ENCODE measurements around the gene NAA15.
"Not testable (repeated sequence)": the region's sequence is repeated elsewhere in the genome, so short reads cannot be mapped to it uniquely, and the experiment has no call there.

NAA15 gene

DNA sequence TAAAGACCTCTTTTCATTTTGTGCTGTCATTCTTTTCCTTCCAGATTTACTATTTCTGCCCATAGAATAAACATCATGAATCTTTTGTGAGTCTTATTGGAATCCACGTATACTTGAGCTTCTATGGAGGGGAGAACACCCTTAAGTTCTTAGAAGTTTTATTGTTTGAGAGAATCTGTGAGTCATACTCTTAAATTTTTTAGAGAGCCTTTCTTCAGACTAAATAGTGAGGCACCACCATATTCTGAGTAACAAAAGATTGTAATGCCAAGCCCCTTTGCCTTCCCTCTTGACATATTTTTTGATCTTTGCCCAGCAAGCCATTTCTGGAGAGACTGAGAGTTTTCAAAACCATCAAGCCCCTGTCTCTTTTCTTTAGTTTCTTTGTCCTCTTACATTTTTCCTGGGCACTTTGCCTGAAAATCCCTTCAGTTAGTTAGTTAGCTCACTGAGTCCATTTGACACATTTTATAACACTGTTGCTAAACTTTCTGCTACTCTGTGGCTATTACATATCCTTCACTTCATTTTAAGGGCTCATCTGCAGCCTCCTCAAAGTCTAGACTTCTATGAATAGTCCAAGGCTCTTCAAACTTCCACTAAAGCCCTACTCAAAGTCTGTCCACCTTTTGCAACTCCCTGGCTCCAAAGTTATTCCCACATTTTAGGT lies 66.3 kb downstream of the NAA15 start:
- no peak for DNase-seq (ENCODE audit: low read depth)

DNA sequence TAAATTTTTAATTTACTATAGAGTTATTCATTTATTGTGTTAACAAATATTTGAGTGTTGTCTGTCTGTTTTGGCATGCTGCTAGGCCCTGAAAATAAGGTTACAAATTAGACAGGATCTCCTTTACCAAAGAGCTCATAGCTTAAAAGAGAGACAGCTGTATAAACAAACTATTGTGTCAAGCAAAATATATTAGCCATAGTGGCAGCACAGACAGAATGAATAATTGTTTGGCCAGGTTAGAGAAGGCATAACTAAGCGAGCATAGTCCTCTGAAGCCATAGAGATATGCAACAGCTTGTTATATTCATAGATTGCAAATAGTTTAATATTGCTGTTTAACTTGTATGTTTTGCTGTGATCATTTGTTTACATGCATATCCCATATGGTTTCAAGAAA lies 67.7 kb downstream of the NAA15 start:
- DNase-seq (ENCODE audit: low read depth): no peak

DNA sequence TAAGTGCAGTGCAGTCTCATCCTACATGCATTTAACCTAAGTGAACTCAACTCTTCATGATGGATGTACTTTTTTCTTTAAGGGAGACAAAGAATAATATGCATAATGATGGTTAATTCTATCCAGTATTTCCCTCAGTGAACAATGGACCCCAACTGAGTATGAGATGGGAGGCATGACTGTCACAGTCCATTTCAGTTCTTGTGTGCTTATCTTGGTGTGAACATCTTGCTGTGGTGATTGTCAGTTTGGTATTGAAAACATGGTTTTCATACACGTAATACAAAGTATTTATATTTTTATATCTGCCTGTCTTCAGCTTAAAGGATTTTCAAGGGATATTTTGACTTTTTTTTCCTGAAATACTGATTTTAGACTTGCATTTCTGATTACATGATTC lies 72.9 kb downstream of the NAA15 start:
- DNase-seq (ENCODE audit: low read depth): no peak

DNA sequence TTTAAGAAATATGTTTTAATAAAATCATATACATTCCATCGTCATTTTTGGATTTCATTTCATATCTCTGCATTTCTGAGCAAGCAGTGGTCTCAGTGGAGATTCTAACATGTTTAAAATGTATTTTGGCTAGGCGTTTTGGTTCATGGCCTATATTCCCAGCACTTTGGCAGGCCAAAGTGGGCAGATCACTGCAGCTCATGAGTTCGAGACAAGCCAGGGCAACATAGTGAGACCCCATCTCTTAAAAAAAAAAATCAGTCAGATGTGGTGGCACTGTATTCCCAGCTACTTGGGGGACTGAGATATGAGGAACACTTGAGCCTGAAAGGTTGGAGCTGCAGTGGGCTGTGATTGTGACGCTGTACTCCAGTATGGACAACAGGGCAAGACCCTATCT lies 85.1 kb downstream of the NAA15 start:
- no peak for DNase-seq (ENCODE audit: low read depth)

DNA sequence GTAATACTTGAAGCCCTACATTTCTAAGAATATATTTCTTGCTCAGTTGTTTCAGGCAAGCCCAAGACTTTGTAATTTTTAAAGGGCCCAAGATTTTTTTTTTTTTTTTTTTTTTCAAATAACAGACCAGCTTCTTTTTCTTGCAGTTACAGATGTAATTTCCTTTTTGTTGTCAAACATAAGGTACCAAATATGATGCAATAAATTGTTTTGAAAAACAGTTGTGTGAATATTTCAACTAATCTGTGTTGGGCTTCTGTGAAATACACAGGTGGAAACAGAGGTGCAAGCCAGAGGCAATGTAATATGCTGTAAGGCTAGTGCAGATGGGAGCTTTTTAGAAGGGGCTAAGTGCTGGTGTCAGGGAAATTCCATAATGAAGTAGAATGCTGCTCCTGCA lies 87.8 kb downstream of the NAA15 start:
- DNase-seq (ENCODE audit: low read depth): no peak

DNA sequence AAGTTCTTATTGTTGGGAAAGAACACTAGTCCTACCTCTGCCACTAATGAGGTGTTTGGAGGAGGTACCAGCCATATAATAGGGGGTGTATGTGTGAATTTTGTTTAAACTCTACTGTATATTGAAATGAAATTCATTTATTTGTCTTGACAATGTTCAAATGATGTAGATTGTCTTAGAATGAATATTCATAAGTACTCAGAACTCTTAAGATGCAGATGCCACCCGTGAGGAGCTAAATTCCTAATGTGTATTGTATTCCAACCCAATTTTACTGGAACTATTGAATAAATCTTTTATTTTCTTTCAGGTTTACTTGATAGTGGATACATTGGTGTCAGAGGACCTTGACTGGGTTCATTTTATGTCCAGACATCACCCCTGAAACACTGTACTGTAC lies 88.7 kb downstream of the NAA15 start:
- DNase-seq (ENCODE audit: low read depth): no peak

DNA sequence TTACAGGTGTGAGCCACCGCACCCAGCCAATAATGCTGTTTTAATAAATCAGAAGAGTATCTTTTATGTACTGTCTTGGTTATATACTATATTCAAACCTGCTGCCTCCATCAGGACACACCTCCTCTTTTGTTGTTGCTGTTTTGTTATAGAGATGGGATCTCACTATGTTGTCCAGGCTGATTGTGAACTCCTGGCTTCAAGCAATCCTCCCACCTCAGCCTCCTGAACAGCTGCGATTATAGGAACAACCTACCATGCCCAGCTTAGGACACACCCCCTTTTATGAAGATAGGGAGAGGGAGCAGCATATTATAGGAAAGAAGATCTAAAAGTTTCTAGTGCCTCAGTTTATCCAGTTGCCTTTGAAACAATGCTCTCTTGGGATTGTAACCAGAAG lies 90.4 kb downstream of the NAA15 start:
- no peak for DNase-seq (ENCODE audit: low read depth)

DNA sequence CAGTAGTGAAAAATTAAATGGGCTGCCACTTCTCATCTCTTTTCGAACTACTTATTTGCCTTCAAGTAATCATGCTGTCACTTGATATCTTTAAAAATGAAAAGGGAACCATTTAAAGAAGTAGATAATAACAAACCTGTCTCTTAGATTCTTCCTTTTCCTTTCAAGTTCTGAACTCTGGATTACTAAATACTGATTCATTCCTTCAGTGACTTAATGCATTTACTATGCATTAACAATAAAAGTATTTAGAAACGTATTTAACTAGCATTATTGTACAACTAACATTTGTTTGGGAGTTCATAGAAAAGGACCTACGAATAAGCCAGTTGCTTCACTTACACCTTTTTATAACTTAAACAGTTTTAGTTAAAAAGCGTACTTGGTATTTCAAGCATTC lies 91.5 kb downstream of the NAA15 start:
- no peak for DNase-seq (ENCODE audit: low read depth)

DNA sequence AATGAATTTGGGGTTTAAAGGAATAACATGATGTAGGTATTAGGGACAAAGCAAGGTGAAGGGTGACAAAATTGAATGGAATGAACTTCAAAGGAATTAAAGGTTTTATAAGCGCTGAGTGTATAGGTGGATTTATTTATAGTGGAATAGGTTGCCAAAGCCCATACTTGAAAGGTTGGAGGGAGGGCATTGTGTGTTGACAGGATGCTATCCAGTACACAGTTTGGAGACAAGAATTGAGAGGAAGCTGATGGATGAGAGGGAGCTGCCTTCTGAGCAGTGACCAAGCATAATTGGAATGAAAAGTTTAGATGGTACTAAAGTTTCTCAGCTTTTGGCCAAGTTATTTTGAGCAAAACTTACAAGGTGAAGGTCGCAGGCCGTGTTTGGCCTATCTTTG lies 100.1 kb downstream of the NAA15 start:
- no peak for DNase-seq (ENCODE audit: low read depth)

DNA sequence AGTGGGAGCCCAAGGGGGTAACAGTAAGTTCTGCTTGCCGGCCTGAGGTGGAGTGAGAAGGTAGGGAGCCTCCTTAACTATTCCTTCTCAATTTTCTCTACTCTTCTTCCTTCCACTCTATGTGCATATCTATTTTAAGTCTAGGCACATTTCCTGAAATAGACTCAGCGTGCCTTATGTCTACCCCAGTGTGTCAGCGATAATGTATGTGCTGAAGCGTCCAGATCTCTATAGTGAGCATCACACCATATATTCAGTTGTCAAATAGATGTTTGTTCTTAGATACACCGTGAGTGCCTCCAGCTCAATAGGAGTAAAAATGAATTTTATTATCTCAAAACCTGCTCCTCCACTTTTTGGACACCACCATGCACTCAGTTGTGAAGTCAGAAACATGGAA lies 101.1 kb downstream of the NAA15 start:
- no peak for DNase-seq (ENCODE audit: low read depth)

DNA sequence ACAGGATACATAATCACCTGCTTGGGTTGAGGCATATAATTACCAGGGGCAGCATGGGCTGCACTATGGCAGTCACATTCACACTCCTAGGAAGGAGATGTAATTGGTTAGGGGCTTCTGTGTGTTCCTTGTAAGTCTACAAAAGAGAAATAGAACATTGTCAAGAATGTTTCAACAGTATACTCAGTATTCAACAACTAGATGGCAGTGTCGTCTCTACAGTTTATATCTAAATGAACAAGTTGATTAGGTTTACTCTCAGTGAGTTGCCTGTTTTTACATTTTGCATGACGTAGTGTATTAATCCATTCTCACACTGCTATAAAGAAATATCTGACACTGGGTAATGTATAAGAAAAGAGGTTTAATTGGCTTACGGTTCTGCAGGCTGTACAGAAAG lies 102.2 kb downstream of the NAA15 start:
- DNase-seq (ENCODE audit: low read depth): no peak

DNA sequence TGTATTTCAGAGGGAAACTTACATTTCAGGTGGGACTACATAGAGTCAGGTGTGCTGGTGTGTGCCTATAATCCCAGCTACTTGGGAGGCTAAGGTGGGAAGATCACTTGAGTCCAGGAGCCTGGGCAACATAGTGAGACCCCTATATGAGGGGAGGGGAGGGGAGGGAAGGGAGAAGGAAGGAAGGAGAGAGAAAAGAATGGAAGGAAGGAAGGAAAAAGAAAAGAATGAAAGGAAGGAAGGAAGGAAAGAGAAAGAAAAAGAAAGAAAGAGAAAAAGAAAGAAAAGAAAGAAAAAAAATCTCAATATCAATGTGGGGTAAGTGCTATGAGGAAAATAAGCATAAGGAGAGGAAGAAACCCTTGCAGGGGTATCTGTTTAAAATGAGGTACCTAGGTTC lies 109.0 kb downstream of the NAA15 start:
- no peak for DNase-seq (ENCODE audit: low read depth)

DNA sequence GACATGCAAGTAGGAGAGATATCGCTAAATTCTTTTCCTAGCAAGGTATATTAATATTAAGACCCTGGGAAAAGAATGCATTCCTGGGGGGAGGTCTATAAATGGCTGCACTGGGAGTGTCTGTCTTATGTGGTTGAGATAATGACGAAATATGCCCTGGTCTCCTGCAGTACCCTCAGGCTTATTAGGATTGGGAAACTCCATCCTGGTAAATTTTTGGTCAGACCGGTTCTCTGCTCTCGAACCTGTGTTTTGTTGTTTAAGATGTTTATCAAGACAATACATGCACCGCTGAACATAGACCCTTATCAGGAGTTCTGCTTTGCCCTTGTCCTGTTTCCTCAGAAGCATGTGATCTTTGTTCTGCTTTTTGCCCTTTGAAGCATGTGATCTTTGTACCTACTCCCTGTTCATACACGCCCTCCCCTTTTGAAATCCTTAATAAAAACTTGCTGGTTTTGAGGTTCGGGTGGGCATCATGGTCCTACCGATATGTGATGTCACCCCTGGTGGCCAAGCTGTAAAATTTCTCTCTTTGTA lies 113.4 kb downstream of the NAA15 start:
- DNase-seq (ENCODE audit: low read depth): not testable (repeated sequence)

DNA sequence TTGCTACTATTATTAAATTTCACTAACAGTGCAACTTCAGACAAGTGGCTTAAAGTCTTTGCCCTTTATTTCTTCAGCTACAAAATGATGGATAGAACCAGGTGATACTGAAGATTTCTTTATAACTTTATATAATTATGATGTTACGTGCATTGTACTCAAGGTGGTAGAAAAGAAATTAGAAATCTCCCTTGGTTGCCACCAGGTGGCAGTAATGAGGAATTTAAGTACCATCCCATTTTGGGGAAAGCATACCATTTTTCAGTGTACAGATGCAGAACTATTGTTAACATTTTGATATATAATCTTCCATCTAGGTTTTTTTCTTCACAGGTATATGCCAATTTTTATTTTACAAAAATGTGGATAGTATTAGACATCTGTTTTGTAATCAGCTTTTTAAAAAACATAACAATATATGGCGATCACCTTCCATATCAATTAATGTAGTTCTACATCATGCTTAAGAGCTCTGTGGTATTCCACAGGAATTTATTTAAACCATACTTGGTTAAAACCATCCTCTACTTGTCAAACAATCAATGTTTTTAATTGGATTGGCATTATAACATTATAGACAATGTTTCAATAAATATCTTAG lies 114.9 kb downstream of the NAA15 start:
- no peak for DNase-seq (ENCODE audit: low read depth)

DNA sequence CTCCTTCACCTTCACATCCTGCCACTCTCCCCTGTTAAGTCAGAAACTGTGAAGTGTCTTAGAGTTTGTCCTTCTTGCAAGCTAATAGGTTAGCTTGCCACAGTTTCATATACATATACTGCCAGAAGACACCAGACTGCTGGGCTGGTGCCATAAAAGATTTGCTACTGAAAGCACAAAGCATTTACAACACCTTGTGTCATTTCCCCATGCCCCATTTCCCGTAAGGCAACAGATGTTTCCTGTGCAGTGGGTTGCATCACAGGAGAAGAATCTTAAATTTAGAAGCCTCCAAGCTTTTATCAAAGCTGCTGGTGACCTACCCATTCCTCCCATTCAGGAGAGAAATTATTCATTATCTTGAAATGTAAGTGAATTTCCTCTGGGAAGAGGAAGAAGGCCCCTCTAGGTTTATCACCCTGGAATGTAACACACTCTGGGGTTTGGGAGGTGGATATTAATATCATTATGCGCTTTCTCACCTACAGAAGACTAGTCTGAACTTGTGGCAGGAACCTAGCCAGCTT lies 118.1 kb downstream of the NAA15 start:
- no peak for DNase-seq (ENCODE audit: low read depth)

DNA sequence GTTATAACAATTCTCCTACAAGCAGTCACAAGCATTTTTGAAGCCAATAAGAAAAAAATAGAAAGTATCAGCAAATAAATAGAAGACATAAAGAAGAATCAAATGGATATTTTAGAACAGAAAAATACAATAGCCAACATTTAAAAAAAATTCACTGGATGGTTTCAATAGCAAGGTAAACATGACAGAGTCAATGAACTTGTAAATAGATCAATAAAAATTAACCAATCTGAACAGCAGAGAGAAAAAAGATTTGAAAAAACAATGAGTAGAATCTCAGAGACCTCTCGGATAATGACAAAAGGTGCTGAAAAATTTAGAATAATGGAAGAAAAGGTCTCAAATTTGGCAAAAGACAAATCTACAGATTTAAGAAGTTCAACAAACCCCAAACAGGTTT lies 119.3 kb downstream of the NAA15 start:
- no peak for DNase-seq (ENCODE audit: low read depth)

DNA sequence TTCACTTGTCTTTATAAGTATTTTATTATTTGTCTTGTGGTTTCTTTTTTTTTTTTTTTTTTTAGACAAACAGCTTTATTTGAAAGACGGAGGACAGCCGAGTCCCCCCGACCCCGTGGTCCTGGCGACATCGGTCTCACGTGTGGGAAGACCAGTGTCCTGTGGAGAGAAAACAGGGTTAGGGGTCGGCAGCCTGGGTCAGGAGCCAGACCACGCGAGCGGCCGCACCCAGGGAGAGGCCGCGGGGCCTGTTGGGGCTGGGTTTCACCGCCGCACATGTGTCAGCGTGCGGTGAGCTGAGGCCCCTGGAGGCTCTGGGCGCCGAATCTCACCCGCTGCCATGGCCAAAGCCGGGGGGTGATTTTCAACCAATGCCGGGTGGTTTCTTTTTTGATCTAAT lies 134.8 kb downstream of the NAA15 start:
- DNase-seq (ENCODE audit: low read depth): no peak

DNA sequence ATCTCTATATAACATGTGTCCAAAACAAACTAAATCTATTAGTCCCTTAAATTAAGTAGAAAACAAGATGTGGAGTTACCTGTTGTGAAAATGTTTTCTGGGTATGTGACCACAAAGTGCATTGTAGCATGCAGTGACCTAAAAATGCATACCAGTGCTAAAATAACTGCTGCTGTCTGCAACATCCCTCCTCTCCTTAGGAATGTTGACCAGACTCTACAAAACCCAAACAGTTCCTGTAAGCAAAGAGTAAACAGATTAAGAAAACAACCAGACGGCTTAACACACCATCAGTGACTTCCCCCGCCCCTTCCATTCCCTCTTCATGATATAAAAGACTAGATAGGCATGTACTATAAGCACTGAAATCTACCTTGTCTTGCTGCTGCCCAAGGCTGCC lies 136.8 kb downstream of the NAA15 start:
- DNase-seq (ENCODE audit: low read depth): no peak

DNA sequence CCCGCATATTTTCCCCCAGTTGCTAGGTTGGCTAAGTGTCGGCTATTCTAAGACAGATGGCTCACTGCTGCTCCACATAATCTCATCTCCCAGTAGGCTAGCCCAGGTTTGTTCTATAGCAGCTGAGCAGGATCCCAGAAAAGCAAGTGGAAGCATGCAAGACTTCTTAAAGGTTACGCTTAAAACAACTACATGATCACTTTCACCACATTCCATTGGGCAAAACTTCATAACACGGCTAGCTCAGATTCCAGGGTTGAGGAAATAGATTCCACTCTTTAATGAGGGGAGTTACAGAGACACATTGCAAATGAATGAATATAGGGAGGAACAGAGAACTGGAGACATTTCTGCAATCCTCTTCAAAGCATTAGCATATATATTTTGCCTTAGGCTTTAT lies 139.7 kb downstream of the NAA15 start:
- DNase-seq (ENCODE audit: low read depth): no peak

DNA sequence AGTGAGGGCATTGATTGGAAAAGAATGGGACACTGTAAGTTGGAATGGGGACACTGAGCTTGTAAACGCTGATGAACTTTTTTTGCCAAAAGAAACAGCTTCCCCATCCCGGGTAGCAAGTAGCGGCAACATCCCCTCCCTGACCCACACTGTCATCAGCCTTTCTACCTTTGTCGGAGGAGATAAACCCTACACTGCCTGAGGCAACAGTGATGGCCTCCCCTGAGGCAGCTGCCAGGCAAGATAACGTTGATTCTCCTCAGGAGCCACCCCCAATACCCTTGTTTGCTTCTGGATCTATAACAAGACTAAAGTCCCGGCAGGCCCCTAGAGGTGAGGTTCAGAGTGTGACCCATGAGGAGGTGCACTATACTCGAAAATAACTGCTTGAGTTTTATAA lies 142.4 kb downstream of the NAA15 start:
- no peak for DNase-seq (ENCODE audit: low read depth)

DNA sequence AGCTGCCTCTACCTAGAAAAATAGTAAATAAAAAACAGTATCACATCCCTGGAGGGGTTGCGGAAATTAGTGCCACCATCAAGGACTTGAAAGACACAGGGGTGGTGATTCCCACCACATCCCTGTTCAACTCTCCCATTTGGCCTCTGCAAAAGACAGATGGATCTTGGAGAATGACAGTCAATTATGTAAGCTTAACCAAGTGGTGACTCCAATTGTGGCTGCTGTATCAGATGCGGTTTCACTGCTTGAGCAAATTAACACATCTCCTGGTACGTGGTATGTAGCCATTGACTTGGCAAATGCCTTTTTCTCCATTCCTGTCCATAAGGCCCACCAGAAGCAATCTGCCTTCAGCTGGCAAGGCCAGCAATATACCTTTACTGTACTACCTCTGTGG lies 143.6 kb downstream of the NAA15 start:
- not testable (repeated sequence) for DNase-seq (ENCODE audit: low read depth)

DNA sequence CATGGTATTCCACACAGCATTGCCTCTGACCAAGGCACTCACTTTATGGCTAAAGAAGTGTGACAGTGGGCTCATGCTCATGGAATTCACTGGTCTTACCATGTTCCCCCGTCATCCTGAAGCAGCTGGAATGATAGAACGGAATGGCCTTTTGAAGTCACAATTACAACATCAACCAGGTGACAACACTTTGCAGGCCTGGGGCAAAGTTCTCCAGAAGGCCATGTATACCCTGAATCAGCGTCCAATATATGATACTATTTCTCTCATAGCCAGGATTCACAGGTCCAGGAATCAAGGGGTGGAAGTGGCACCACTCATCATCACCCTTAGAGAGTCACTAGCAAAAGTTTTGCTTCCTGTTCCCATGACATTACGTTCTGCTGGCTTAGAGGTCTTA lies 145.8 kb downstream of the NAA15 start:
- not testable (repeated sequence) for DNase-seq (ENCODE audit: low read depth)

DNA sequence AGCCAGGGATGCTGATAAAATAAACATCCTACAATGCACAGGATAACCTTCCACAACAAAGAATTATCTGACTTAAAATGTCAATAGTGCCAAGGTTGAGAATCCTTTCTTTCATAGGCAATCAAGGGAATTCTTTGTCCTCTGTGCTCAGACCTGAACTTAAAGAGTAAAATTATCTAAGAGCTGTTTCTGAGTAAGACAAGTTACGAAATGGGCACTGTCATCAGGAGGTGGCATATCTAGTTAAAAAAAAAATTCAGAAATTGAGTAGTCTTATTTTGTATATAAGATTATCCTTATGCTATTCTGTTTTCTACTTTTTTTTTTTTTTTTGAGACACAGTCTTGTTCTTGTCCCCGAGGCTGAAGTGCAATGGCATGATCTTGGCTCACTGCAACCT lies 149.3 kb downstream of the NAA15 start:
- DNase-seq (ENCODE audit: low read depth): no peak

DNA sequence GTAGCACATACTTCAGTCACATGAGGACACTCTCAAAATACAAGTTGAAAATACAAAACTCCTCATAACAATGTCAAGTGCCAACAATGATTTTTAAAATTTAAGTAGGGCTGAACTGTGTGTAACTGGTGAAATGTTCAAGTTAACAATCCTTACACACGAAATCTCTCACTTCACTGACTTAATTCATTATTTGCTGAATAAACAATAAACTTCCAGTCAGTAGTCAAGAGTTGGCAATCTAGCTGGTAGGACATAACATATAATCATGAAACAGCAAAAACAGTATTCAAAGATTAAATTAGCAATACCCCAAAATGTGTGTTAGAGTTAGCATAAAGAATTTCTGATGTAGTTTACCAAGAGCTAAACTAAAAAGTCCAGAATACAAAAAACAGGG lies 150.7 kb downstream of the NAA15 start:
- DNase-seq (ENCODE audit: low read depth): no peak

Measured in activated T-cell treated with anti-CD3 and anti-CD28 coated beads for 48 hours (primary cell).